Right lobe of liver (tissue), 6 donors: ENCODE data around the gene ATP5MG. TPM values are rescaled to one million over a fixed set of nuclear protein-coding genes. Genes with fewer than 3 reads are reported as not detected.
"Not testable (repeated sequence)": the region's sequence is repeated elsewhere in the genome, so short reads cannot be mapped to it uniquely, and the experiment has no call there.

Experiments
- ATAC-seq, 4 donors: fragments of 200-7000 bp; cut with Tn5 transposase; one replicate each; pipeline ENCODE4 v1.9.1; 2020; ENCODE audit warnings: mild to moderate bottlenecking in 4 of 4, moderate library complexity in 4 of 4
- DNase-seq, 3 donors: peaks; one replicate each; pipeline ENCODE4 v3.0.0-alpha.2; 2020
- H3K27ac ChIP-seq, 3 donors: fragments of 200-600 bp; one replicate each; pipeline ENCODE4 v1.8.0; 2022
- H3K27me3 ChIP-seq, 2 donors: fragments of 200-600 bp; one replicate each; pipeline ENCODE4 v1.8.0; 2022
- H3K36me3 ChIP-seq, 4 donors: fragments of 200-600 bp; sonication (generic) in 1 of 4; one replicate each; pipeline versions ENCODE4 v1.5.1 to v1.8.0; 2017 to 2022; ENCODE audit warnings: control low read depth in 1 of 4
- H3K4me1 ChIP-seq, 4 donors: fragments of 200-600 bp; sonication (generic) in 1 of 4; one replicate each; pipeline versions ENCODE4 v1.5.1 to v1.8.0; 2017 to 2022; ENCODE audit warnings: control low read depth in 1 of 4
- H3K4me3 ChIP-seq, 3 donors: fragments of 200-600 bp; one replicate each; pipeline ENCODE4 v1.8.0; 2022
- H3K9me3 ChIP-seq, 4 donors: fragments of 200-600 bp; sonication (generic) in 1 of 4; one replicate each; pipeline versions ENCODE4 v1.5.1 to v1.8.0; 2017 to 2022; ENCODE audit warnings: control low read depth in 1 of 4
- POLR2A ChIP-seq: fragments of 450-650 bp; IDR thresholded peaks from one replicate; pipeline ENCODE4 v1.6.1; 2017; ENCODE audit warnings: antibody characterized with exemption, mild to moderate bottlenecking
- WGBS: methylation state at CpG from one replicate; pipeline ENCODE4 v1.1.6; 2018; ENCODE audit warnings: low coverage, low lambda C conversion rate; ENCODE audit not compliant: insufficient coverage; ENCODE audit errors: missing lambda C conversion rate; 5-methylcytosine and 5-hydroxymethylcytosine counted together
- intact Hi-C, 2 donors: fragments of 100-400 bp; cut with DNase I; formaldehyde crosslinking; loops; one replicate each; pipeline versions ENCODE4 v1.11.2 to v1.14.1; 2022
- total RNA-seq, 6 experiments: library from RNA; depleted of rRNA in 2 of 6; stranded (reverse); fragments of >200 nt in 2 of 6; fragmentation: NEBNext Ultra II Directional in 3 of 6; extraction: Animal tissue kit (Norgen Biotek cat#: 25700) in 3 of 6; gene quantifications; one replicate each; pipeline versions ENCODE4 v1.1.0 to v1.2.4, GENCODE V29; 2016 to 2023
- TF ChIP-seq, protein P1 (sequence below), 4 donors: fragments of 200-600 bp in 3 of 4; fragments of 450-650 bp in 1 of 4; IDR thresholded peaks; one replicate each; pipeline versions ENCODE4 v1.5.1 to v1.8.0; 2016 to 2022; ENCODE audit warnings: antibody characterized with exemption in 4 of 4, mild to moderate bottlenecking in 2 of 4
- donor health status: DM: no; HTN: yes; CAD: no.
- donor health status: DM: no; HTN: no; CAD: no.
- donor health status: DM: no; HTN: no; CAD: no.
- donor health status: DM: no; HTN: yes; CAD: no.
- donor health status: DM: no; HTN: yes; CAD: no.

The ATP5MG gene
- total RNA-seq, 6 experiments from 2014 or later: 32.6 to 127 (median 89.5) TPM

DNA sequence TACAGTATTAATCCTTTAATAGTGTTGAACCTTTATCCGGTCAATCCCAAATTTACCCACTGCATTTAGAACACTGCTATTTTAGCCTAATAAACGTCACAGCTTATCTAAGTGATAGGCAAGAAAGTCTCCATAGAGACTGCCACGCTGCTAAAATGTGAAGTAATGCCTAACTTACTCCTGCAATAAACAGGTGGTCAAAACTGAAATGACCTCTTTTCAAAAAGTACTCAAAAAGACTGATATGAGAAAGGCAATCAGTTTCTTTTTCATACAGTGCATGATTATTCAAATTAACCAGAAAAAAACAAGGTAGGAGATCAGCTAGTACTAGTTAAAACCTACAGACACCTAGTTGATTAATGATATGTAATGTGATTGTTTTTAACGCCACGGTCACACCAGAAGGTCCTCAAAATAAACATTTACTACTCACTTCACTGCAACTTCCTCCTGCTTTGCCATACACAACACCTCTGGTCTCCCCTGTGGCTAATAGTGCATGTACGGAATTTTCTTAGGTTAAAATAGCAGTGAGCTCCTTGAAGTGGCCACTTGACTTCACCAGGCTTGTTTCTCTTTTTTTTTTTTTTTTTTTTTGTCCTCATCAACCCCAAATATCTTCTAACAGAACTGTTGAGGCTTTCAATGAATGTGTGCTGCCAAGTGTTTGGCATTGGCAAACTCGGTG is 8.8 kb downstream of the ATP5MG start:
- no peak overlapping the region for H3K4me3 ChIP-seq

DNA sequence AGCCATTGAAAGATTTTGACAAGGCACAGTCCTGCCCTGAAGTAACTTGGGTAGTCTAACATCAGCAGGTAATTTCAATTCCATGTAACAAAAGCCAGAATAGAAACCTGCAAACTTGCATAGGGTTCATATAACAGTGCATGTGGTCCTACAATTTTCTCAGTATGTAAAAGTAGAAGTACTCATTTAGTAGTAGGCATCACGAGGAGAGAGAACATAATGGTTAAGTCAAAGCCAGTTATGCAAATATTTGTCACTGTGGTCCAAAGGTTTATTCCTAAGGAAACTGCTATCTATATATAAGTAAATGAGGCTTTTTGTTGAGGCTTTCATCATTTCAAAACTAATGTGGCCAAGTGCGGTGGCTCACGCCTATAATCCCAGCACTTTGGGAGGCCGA is 10.1 kb downstream of the ATP5MG start:
- no peak for DNase-seq
- H3K4me3 ChIP-seq: no peak overlapping the region
- H3K9me3 ChIP-seq: no peaks in the 10 kb centered on the region
- no peak overlapping the region for H3K27ac ChIP-seq
- H3K36me3 ChIP-seq: peaks cover 0 to 27% (median 7%) of the 10 kb centered on the region in 4 donors
- H3K27me3 ChIP-seq: no peaks in the 10 kb centered on the region
- 82% methylated on average over 3 of the region's 4 CpGs for WGBS
- TF ChIP-seq POLR2A: no peak
- TF ChIP-seq, protein P1, sequence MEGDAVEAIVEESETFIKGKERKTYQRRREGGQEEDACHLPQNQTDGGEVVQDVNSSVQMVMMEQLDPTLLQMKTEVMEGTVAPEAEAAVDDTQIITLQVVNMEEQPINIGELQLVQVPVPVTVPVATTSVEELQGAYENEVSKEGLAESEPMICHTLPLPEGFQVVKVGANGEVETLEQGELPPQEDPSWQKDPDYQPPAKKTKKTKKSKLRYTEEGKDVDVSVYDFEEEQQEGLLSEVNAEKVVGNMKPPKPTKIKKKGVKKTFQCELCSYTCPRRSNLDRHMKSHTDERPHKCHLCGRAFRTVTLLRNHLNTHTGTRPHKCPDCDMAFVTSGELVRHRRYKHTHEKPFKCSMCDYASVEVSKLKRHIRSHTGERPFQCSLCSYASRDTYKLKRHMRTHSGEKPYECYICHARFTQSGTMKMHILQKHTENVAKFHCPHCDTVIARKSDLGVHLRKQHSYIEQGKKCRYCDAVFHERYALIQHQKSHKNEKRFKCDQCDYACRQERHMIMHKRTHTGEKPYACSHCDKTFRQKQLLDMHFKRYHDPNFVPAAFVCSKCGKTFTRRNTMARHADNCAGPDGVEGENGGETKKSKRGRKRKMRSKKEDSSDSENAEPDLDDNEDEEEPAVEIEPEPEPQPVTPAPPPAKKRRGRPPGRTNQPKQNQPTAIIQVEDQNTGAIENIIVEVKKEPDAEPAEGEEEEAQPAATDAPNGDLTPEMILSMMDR (IDR thresholded peaks at IDR 0.05): no peak
- intact Hi-C loops: no loop called here
- no peak for ATAC-seq
- no peaks in the 10 kb centered on the region for H3K4me1 ChIP-seq

More for the DNA sequence above, 8.8 kb downstream of the ATP5MG start:
- Histone ChIP-seq H3K9me3 (no peaks in the 10 kb centered on the region), H3K27ac (no peak overlapping the region), H3K27me3 (no peaks in the 10 kb centered on the region), H3K4me1 (no peaks in the 10 kb centered on the region), H3K36me3 (peaks cover 0 to 38% (median 7%) of the 10 kb centered on the region in 4 donors)
- DNase-seq (no peak), ATAC-seq (no peak)
- TF ChIP-seq POLR2A: no peak
- TF ChIP-seq, protein P1 (IDR thresholded peaks at IDR 0.05): no peak
- intact Hi-C loops: no loop called here
- WGBS: 85% methylated on average over 7 of the region's 7 CpGs

DNA sequence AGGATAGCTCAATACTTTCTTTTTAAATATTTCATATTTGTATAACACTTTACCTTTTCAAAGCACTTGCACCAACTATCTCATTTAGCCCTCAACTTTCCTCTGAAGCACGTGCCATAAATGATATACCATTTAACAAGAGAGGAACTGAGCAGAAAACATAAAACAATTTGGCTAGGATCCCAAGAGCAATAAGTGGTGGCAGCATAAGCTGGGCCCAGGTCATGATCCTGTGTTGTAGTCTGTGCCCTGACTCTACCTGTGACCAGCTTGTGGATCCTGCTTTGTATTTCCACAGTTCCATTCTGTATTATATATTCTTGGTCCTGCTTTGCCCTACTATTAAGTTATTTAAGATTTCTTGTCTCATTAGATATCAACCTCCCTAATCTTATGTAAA is 11.5 kb downstream of the ATP5MG start:
- Histone ChIP-seq H3K9me3 (no peaks in the 10 kb centered on the region), H3K4me1 (no peaks in the 10 kb centered on the region), H3K4me3 (no peak overlapping the region), H3K27ac (no peak overlapping the region), H3K36me3 (peaks cover 0 to 15% (median 7%) of the 10 kb centered on the region in 4 donors), H3K27me3 (no peaks in the 10 kb centered on the region)
- intact Hi-C loops: no loop called here
- no peak for DNase-seq
- no peak for TF ChIP-seq POLR2A
- ATAC-seq: no peak
- WGBS: 92% methylated on average over 1 of the region's 1 CpG

DNA sequence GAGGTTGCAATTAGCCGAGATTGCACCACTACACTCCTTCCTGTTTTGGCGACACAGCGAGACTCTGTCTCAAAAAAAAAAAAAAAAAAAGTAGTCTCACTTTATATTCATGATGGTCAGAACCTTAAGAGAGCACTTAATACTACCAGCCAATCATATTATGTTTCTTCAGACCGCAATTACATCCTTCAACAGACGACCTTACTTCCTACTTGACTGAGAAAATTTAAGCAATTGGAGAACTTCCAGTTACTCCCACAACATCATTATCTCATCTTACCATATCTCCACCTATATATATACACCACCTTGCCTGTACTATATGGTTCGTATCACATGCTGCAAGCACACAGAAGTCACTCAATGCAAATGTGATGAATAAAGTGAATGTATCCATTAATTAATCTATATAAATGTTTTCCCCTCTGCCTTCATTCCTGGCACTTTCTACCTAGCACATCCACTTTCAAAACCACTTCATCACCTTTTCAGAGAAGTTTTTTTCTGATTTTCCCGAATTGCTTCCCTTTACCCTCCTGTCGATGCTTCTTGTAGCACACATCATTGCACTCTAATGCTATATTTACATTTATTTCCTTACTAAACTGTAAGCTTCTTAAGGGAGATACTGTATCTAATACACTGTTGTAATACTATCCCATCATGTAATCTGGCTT is 13.8 kb downstream of the ATP5MG start:
- no peak for TF ChIP-seq POLR2A
- TF ChIP-seq, protein P1 (IDR thresholded peaks at IDR 0.05): no peak
- ATAC-seq: no peak
- no peak overlapping the region for H3K27ac ChIP-seq
- no peak for DNase-seq
- no peaks in the 10 kb centered on the region for H3K9me3 ChIP-seq
- no peaks in the 10 kb centered on the region for H3K36me3 ChIP-seq
- no peak overlapping the region for H3K4me3 ChIP-seq
- intact Hi-C loops: no loop called here
- WGBS: 69% methylated on average over 8 of the region's 8 CpGs
- no peaks in the 10 kb centered on the region for H3K4me1 ChIP-seq
- no peaks in the 10 kb centered on the region for H3K27me3 ChIP-seq

DNA sequence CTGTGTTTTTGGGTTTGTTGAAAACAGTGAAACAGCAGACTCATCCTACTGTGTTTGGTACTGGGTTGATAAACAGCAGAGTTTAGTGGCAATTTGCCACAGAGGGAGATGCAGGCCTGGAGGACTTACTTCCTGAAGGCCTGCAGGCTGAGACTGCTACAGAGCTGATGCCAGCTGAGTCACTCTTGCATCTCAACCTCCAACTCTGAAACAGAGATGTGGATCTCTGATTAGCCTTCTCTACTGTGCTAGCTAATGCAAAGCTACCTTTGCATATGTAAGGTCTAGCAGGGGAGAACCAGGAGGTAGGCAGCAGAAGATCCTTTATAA is 14.3 kb downstream of the ATP5MG start:
- DNase-seq: peak in 1 of 3 donors; percentile 27
- intact Hi-C loops: no loop called here
- ATAC-seq: peak in 3 of 4 donors; percentile 35 to 83 (median 43)
- no peak overlapping the region for H3K27ac ChIP-seq
- no peaks in the 10 kb centered on the region for H3K27me3 ChIP-seq
- H3K4me3 ChIP-seq: no peak overlapping the region
- H3K9me3 ChIP-seq: no peaks in the 10 kb centered on the region
- TF ChIP-seq, protein P1 (IDR thresholded peaks at IDR 0.05): no peak
- no peak for TF ChIP-seq POLR2A
- H3K4me1 ChIP-seq: no peaks in the 10 kb centered on the region
- no peaks in the 10 kb centered on the region for H3K36me3 ChIP-seq

DNA sequence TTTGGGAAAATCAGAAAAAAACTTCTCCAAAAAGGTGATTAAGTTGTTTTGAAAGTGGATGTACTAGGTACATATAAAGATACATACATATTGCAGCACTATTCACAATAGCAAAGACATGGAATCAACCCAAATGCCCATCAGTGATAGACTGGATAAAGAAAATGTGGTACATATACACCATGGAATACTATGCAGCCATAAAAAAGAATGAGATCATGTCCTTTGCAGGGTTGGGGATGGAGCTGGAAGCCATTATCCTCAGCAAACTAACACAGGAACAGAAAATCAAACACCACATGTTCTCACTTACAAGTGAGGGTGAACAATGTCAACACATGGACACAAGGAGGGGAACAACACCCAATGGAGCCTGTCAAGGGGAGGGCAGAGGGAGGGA is 15.5 kb downstream of the ATP5MG start:
- H3K36me3 ChIP-seq, H3K27me3 ChIP-seq, H3K9me3 ChIP-seq, H3K4me1 ChIP-seq, DNase-seq, H3K27ac ChIP-seq, ATAC-seq, H3K4me3 ChIP-seq, intact Hi-C loops: not testable (repeated sequence)
